HAP-1 (cell line): ENCODE measurements around the gene TPK1.

Experiments
- DNase-seq, 2 experiments: peaks; one replicate each; pipeline ENCODE4 v3.0.0-alpha.2; 2016 to 2020; ENCODE audit warnings: low spot score in 2 of 2
- H3K27me3 ChIP-seq: fragments of 250-450 bp; sonication (Bioruptor Pico); 2 replicates; pipeline ENCODE4 v1.5.1; 2020; ENCODE audit warnings: low read depth, mild to moderate bottlenecking, moderate library complexity
- H3K36me3 ChIP-seq: fragments of 250-450 bp; sonication (Bioruptor Pico); replicated peaks from 2 replicates; pipeline ENCODE4 v1.5.1; 2020; ENCODE audit warnings: mild to moderate bottlenecking
- H3K4me1 ChIP-seq: fragments of 250-450 bp; sonication (Bioruptor Pico); 2 replicates; pipeline ENCODE4 v1.5.1; 2020; ENCODE audit warnings: mild to moderate bottlenecking
- H3K4me3 ChIP-seq: fragments of 250-450 bp; sonication (Bioruptor Pico); 2 replicates; pipeline ENCODE4 v1.5.1; 2020; ENCODE audit warnings: mild to moderate bottlenecking, moderate library complexity
- H3K9me3 ChIP-seq: fragments of 250-450 bp; sonication (Bioruptor Pico); 2 replicates; pipeline ENCODE4 v1.5.1; 2020; ENCODE audit warnings: mild to moderate bottlenecking, moderate library complexity
- in situ Hi-C: fragments of 300-500 bp; cut with MboI; formaldehyde crosslinking; loops from 3 replicates; pipeline ENCODE4 v1.14.3; 2020; ENCODE audit warnings: low sequenced_read_pairs, inconsistent platforms, mixed read lengths

TPK1 gene

GRCh38 chr7:144650439-144650838 lies 185.4 kb downstream of the TPK1 start:
- no peak for DNase-seq
- in situ Hi-C loops: no loop called here
- Histone ChIP-seq H3K4me1 (no peaks in the 10 kb centered on the region), H3K27me3 (no peaks in the 10 kb centered on the region), H3K36me3 (no peaks in the 10 kb centered on the region), H3K4me3 (no peak overlapping the region), H3K9me3 (no peaks in the 10 kb centered on the region)

DNA sequence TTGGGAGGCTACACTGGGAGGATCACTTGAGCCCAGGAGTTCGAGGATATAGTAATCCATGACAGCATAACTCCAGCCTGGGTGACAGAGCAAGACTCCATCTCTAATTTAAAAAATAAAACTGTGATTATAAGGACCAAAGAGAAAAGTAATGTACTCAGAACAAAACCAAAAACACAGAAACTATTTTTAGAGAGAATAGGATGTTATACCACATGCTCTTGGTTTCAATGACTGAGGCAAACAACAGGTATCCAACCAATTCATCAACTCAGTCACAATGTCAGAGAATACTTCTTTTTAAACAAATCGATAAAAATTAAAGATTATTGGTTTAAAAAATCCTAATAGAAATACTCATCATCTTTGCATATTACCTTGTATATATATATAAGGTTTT lies 186.7 kb downstream of the TPK1 start:
- in situ Hi-C loops: no loop called here
- Histone ChIP-seq H3K4me3 (no peak overlapping the region), H3K36me3 (no peaks in the 10 kb centered on the region), H3K4me1 (no peaks in the 10 kb centered on the region), H3K27me3 (no peaks in the 10 kb centered on the region), H3K9me3 (no peaks in the 10 kb centered on the region)
- DNase-seq: no peak

DNA sequence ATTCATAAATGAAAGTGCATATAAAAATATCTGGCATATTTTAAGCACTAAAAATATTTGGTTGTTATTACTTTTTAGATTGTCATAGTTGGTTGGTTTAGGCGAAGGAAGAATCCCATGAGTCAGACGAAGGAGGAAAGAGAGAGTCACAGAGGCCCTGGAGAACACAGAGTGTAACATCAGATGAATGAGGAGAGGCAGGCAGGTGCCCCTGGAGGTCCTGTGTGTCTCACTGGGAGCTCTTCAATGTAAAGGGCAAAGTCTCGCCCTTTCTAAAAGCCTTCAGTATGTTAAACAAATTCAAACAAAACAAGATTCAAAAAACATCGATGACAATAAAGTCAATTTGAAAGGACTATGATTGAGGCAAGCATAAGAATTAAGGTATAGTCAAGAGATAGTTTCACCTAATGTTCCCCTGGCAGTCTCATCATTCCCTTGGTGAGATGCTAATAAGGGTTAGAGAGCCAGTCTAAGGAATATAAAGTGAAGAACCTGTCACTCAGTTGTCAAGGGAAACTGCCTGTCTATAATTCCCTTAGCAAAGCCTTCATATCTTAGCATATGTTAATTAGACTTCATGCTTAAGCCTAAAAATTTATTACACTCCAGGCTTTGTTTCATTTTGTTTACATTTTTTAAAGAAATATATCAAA lies 194.3 kb downstream of the TPK1 start:
- DNase-seq: no peak
- in situ Hi-C loops: no loop called here
- Histone ChIP-seq H3K36me3 (no peaks in the 10 kb centered on the region), H3K4me3 (no peak overlapping the region), H3K9me3 (no peaks in the 10 kb centered on the region), H3K4me1 (peaks cover 15% of the 10 kb centered on the region), H3K27me3 (no peaks in the 10 kb centered on the region)

- no peak for DNase-seq
- in situ Hi-C loops: no loop called here
- H3K27me3 ChIP-seq: no peaks in the 10 kb centered on the region
- H3K9me3 ChIP-seq: peaks cover 7% of the 10 kb centered on the region; the same call in 1 of the 2 replicates
- no peak overlapping the region for H3K4me3 ChIP-seq
- peaks cover 5% of the 10 kb centered on the region for H3K4me1 ChIP-seq
- peaks cover 3% of the 10 kb centered on the region; the same call in 1 of the 2 replicates for H3K36me3 ChIP-seq
These were observed 203.1 kb downstream of the TPK1 start for GRCh38 chr7:144632724-144633123.

DNA sequence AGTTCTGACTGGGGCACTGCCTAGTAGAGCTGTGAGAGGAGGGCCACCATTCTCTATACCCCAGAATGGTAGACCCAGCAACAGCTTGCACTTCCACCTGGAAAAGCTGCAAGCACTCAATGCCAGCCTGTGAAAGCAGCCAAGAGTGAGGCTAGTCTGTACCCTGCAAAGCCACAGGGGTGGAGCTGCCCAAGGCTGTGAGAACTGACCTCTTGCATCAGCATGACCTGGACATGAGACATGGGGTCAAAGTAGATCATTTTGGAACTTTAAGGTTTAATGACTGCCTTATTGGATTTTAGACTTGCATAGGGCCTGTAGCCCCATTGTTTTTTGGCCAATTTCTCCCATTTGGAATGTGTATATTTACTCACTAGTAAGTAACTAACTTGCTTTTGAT lies 206.3 kb downstream of the TPK1 start:
- Histone ChIP-seq H3K27me3 (no peaks in the 10 kb centered on the region), H3K9me3 (peaks cover 7% of the 10 kb centered on the region; the same call in 1 of the 2 replicates), H3K4me1 (peaks cover 5% of the 10 kb centered on the region), H3K36me3 (peaks cover 3% of the 10 kb centered on the region; the same call in 1 of the 2 replicates), H3K4me3 (no peak overlapping the region)
- DNase-seq: no peak
- in situ Hi-C loops: no loop called here

DNA sequence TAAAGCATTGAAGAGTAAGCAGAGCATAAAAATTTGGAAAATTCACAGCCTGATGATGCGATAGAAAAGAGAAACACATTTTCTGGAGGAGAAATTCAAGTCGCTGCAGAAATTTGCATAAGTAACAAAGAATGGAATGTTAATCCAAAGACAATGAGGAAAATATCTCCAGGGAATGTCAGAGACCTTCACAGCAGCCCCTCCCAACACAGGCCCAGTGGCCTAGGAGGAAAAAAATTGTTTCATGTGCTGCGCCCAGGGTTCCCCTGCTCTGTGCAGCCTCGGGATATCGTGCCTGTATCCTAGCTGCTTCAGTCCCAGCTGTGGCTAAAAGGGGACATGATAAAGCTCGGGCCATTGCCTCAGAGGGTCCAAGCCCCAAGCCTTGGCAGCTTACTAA lies 206.8 kb downstream of the TPK1 start:
- Histone ChIP-seq H3K36me3 (peaks cover 3% of the 10 kb centered on the region; the same call in 1 of the 2 replicates), H3K4me3 (no peak overlapping the region), H3K27me3 (no peaks in the 10 kb centered on the region), H3K4me1 (peaks cover 5% of the 10 kb centered on the region), H3K9me3 (peaks cover 7% of the 10 kb centered on the region; the same call in 1 of the 2 replicates)
- in situ Hi-C loops: no loop called here
- peak; percentile 73 to 87 for DNase-seq

DNA sequence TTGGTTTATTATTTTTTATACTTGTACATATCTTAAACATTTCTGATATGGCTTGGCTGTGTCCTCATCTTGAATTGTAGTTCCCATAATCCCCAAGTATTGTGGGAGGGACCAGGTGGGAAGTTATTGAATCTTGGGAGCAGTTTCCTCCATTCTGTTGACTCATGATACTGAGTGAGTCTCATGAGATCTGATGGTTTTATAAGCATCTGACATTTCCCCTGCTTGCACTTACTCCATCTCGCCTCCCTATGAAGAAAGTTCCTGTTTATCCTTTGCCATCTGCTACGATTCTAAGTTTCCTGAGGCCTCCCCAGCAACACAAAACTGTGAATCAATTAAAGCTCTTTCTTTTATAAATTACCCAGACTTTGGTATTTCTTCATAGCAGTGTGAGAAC lies 207.7 kb downstream of the TPK1 start:
- Histone ChIP-seq H3K4me3 (no peak overlapping the region), H3K36me3 (peaks cover 3% of the 10 kb centered on the region; the same call in 1 of the 2 replicates), H3K4me1 (peaks cover 5% of the 10 kb centered on the region), H3K27me3 (no peaks in the 10 kb centered on the region), H3K9me3 (peaks cover 7% of the 10 kb centered on the region; the same call in 1 of the 2 replicates)
- DNase-seq: no peak
- in situ Hi-C loops: no loop called here

GRCh38 chr7:144622745-144623144 lies 213.1 kb downstream of the TPK1 start:
- Histone ChIP-seq H3K9me3 (no peaks in the 10 kb centered on the region), H3K36me3 (no peaks in the 10 kb centered on the region), H3K4me3 (no peak overlapping the region), H3K27me3 (no peaks in the 10 kb centered on the region), H3K4me1 (no peaks in the 10 kb centered on the region)
- no peak for DNase-seq
- in situ Hi-C loops: no loop called here

DNA sequence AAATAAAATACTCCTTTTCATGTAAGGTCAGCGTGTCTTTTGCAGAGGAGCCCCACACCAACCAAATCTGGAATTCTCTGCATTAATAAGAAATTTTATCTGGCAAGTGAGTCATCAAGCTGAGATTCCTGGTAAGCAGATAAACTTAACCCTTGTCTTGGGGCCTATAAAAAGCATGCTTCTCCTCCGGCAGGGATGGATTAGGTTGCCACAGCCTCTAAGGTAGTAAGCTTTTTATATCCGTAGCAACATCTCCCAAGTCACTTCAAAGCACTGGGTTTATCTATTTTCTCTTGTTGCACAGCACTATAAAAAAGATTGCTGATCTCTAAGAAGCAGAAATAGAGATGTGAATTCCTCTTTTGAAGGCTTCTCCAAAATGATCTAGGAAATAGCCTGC lies 229.6 kb downstream of the TPK1 start:
- in situ Hi-C loops: no loop called here
- no peak overlapping the region for H3K4me3 ChIP-seq
- H3K27me3 ChIP-seq: no peaks in the 10 kb centered on the region
- peaks cover 8% of the 10 kb centered on the region; the same call in 1 of the 2 replicates for H3K4me1 ChIP-seq
- no peaks in the 10 kb centered on the region for H3K9me3 ChIP-seq
- H3K36me3 ChIP-seq: no peaks in the 10 kb centered on the region
- no peak for DNase-seq

DNA sequence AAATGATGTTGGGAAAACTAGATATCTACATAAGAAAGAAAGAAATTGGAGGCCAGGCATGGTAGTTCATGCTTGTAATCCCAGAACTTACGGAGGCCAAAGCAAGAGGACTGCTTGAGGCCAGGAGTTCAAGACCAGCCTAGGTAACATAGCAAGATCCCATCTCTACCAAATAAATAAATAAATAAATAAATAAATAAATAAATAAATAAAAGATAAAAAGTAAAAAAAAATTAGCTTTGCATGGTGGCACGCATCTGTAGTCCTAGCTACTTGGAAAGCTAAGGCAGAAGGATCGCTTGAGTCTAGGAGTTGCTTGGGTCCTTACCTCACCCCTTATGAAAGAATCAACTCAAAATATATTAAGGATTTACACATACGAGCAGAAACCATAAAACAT lies 238.9 kb downstream of the TPK1 start:
- in situ Hi-C loops: no loop called here
- H3K4me1 ChIP-seq: peaks cover 6% of the 10 kb centered on the region; the same call in 1 of the 2 replicates
- no peaks in the 10 kb centered on the region for H3K9me3 ChIP-seq
- H3K4me3 ChIP-seq: no peak overlapping the region
- DNase-seq: no peak
- no peaks in the 10 kb centered on the region for H3K36me3 ChIP-seq
- H3K27me3 ChIP-seq: no peaks in the 10 kb centered on the region

- H3K27me3 ChIP-seq: no peaks in the 10 kb centered on the region
- DNase-seq: no peak
- H3K9me3 ChIP-seq: no peaks in the 10 kb centered on the region
- H3K4me1 ChIP-seq: no peaks in the 10 kb centered on the region
- H3K4me3 ChIP-seq: no peak overlapping the region
- in situ Hi-C loops: no loop called here
- no peaks in the 10 kb centered on the region for H3K36me3 ChIP-seq
These were observed 241.3 kb downstream of the TPK1 start for GRCh38 chr7:144594580-144594979.

- no peaks in the 10 kb centered on the region for H3K9me3 ChIP-seq
- H3K36me3 ChIP-seq: no peaks in the 10 kb centered on the region
- H3K27me3 ChIP-seq: no peaks in the 10 kb centered on the region
These were observed 247.2 kb downstream of the TPK1 start for GRCh38 chr7:144588559-144589051.

DNA sequence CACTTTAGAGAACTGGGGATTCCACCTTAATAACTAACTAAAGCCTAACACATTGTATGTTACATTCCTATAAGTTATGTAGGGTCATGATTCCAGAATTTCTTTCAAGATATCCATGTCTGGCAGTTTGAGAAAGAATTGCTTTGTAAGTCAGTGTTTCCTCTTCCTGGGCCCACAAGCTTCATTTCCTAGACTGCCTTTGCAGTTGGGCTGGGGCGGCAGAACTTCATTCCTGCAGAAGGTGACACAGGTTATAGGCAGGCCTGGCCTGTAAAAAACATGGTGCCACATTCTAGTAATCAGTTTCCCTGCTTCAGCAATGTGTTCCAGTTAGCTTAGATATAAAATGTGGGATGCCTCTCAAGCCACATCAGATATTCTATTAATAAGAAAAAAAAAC lies 248.2 kb downstream of the TPK1 start:
- Histone ChIP-seq H3K36me3 (no peaks in the 10 kb centered on the region), H3K27me3 (no peaks in the 10 kb centered on the region), H3K9me3 (no peaks in the 10 kb centered on the region), H3K4me1 (no peaks in the 10 kb centered on the region), H3K4me3 (no peak overlapping the region)
- DNase-seq: no peak
- in situ Hi-C loops: no loop called here

More at GRCh38 chr7:144588559-144589051, 247.2 kb downstream of the TPK1 start:
- in situ Hi-C loops: no loop called here
- no peak for DNase-seq
- Histone ChIP-seq H3K4me3 (no peak overlapping the region), H3K4me1 (no peaks in the 10 kb centered on the region)

- Histone ChIP-seq H3K4me1 (no peaks in the 10 kb centered on the region), H3K36me3 (no peaks in the 10 kb centered on the region), H3K4me3 (no peak overlapping the region), H3K27me3 (no peaks in the 10 kb centered on the region), H3K9me3 (no peaks in the 10 kb centered on the region)
- in situ Hi-C loops: no loop called here
- DNase-seq: no peak
These were observed 251.1 kb downstream of the TPK1 start for GRCh38 chr7:144584726-144585125.
